HL-60/S4 treated with phorbol 12-myristate 13-acetate at 8.2 ng/mL for 4 days and 3 days (cell line): ENCODE data around the gene RFFL.

Experiments used
- in situ Hi-C: fragments of 300-500 bp; cut with MboI; formaldehyde crosslinking; loops from 2 replicates; pipeline ENCODE4 v1.15.0; 2022; ENCODE audit warnings: low sequenced_read_pairs

The RFFL gene

DNA sequence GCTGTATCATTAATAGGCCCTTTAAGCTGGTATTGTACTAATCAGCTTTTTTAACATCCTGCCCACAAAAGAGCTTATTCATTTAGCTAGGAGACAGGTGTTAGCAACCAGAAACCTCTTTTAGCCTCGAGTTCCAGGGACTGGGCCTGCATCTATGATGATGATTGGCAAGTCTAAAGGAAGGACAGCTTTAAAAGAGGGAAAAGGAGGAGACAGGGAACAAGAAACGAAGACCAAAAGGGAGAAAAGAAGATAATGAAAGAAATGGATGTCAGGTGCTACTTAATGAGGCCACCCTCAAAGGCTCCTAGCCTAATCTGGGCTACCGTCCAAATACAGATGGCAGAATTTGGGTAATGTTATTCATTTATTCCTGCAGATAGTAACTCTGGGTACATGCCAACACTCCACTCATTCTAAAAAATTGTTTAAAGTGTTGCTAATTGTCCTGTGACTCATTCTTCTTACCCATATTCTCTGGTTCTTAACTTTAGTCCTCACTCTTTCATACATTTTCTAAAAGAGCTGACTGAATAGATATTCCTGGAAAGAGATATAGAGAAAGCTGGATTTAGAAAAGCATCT, 18.7 kb upstream of the RFFL start:
- in situ Hi-C loops, result no loop called here

DNA sequence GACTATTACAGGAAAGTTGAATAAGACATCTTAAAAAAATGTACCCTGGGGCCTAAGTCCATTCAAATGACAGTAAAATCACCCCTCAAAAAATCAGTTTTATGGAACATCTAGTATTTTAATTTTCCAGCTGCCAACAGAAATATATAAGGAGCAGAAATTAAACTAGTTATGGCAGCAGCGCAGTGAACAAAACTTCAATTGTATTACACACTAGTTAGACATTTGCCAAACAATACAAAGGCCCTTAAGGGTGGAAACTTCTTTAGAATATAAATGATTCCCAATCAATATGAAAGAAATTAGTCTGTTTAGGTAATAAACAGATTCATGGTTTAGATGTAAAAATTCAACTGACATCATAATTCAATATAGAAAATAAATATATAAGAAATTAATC, 18.1 kb upstream of the RFFL start:
- in situ Hi-C loops, result no loop called here

DNA sequence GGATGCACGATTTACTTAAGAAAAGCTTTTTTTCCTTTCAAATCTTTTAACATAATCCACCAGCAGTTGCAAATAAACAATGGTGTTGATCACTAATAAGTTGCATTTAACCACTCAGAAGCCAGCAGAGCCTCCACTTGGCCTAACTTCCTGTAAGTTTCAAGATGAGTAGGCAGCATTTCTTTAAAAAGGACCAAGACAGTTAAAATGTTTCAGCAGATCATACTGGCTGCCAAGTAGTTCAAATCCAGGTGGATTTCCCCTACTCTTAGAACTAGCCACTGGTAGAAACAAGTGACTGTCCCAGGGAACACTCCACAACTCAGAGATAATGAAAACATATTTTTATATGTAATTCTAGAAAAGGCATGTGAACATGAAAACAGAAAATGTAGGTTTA, 17.0 kb upstream of the RFFL start:
- in situ Hi-C loops, result no loop called here

DNA sequence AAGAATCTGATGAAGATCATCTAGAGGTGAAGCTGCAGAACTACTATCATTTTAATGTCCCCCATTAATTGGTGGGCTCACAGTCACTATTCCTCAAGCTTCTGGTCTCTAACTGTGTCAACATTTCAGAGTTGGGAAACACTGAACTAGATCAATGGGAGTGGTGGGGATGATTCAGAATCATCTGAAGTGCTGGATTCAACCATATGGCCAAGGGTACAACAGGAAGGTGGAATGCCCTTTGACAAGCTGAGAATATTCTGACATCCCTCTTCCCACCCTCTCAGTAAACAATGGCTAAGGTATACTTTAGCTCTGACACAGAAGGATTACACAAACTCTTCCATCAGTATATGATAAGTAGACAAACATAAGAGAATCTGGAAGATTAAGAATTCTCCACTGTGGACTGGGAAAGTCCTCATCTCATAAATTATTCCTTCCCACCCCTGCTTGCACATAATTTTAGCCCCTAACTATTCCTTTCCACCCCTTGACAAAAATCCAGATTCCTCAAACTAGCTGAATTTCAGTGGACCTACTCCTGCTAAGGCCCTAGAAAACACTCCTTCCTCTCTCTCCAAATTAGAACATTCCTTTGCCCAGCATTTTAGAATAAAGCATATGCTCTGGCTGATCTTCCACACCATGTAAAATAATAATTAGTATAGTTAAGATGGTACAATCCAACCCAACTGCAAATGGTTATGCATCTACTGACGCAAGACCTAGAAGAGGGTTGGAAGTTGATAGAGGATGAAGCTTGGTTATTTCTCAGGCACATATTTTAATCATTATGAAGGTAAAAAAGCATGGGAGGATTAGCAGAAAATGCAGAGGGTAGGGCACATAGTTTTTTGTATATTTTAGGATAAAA, 16.3 kb upstream of the RFFL start:
- in situ Hi-C loops, result no loop called here

DNA sequence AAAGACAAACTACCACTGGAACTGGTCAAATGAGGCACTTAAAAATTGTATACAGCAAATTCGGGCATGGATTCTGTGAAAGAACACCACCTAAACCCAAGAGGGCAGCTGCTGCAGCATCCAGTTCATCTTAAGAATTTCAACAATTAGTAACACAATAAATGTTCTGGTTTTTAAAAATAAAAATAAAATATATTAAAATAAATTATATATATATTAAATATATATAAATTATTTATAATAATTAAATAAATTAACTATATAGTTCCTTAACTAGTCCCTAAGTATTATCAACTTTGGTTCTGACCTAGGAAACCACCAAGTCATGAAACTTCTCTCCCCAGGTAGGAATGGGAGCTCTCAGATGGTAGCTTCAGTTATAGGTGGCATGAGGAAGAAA, 13.4 kb upstream of the RFFL start:
- in situ Hi-C loops, result no loop called here

DNA sequence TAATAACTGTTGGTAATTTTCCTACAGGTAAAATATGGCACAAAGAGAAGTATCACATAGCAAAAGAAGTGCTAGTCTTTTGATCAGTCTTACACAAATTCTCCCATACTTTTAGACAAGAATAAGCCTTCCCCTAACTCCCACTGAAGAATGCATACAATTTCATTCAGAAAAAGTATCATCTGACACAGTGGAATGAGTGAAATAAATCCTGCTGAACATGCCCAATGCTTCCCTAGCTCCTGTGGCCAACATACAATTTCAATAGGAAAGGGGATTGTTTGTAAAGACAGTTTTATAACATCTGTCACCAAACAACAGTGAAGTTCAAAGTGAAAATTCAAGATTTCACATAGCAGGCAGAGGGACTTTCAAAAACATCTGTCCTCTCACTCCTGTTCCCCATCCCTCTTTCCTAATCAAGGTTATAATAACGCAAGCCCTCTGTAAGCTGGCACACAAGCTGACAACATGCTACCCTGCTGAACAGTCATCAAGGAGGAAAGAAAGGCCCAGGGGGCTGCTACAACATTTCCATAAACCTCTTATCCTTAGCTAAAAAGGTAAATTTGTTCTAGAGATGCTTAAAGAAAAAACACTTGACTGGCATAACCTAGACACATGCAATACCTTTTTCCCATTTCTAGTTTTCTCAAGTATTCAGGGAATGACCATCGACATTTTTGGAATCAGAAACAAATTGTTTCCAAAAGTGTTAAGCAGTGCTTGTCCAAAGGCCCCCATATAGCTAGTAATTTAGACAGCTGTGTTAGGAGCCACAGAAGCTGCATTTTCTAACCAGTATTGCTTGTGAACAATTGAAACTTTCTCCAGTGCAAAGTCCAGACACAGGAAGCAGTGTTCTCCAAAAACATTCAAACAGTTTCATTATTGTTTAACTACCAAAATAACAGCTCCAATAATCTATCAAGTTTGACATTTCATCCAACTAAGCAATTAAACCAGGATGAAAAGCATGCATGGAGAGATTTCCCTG, 11.5 kb upstream of the RFFL start:
- in situ Hi-C loops, result no loop called here

DNA sequence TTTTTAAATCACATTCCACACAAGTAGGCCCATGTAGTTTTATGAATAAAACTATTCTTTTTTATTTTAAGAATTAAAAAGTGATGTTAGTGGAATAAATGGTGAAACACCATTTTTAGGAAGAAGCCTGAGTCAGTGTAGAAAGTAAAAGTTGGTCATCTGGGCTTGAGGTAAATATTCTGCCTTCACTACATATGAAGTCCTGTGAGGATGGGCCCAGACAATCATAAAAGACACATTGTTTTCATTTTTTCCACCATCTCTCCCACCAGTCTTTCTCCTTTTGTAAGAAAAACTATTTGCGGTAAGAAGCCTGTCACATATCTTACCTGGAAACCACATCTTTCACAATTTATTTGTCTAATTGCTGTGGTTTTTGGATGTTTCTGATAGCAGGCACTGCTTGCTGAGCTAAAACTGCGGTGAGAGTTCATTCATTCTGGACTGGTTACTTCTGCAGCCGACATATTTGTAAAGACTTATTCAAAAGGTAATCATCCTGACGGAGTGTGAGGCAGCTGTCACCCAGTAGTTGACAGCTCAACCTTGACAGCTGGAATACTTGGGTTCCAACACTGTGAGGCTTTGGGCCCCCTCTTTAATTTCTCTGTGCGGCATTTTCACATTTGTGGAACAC, 10.6 kb upstream of the RFFL start:
- in situ Hi-C loops, result no loop called here

DNA sequence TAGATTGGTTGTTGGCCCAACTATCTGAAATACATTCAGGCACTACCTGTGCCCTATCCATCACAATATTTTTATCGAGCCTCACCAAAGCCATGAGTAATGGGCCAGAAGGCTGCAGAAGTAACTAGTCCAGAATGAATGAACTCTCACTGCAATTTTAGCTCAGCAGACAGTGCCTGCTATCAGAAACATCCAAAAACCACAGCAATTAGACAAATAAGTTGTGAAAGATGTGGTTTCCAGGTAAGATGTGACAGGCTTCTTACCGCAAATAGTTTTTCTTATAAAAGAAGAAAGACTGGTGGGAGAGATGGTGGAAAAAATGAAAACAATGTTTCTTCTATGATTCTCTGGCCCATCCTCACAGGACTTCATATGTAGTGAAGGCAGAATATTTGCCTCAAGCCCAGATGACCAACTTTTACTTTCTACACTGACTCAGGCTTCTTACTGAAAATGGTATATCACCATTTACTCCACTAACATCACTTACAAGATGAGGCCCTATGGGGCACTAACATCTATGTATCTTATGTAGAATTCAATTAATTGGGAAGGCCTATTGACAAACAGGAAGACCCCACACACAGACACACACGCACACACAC, 9.8 kb upstream of the RFFL start:
- in situ Hi-C loops, result no loop called here

DNA sequence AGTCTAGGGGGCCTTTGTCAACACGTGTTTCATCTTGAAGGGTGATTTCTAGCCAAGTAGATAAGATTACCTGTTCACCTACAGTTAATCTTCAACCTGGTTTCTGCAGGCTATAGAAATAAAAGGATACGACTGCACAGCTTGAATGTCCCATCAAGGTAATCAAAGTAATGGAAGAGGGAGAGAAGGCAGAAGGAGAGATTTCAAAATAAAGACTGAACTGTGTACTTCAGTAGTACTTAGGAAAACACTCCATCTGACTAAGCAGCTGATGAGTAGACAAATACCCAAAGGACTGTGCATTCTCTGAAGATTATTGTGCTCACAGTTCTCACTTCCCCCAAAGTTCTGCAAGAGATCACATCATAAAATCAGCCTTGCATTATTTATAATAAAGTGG, 5.8 kb upstream of the RFFL start:
- in situ Hi-C loops, result no loop called here

DNA sequence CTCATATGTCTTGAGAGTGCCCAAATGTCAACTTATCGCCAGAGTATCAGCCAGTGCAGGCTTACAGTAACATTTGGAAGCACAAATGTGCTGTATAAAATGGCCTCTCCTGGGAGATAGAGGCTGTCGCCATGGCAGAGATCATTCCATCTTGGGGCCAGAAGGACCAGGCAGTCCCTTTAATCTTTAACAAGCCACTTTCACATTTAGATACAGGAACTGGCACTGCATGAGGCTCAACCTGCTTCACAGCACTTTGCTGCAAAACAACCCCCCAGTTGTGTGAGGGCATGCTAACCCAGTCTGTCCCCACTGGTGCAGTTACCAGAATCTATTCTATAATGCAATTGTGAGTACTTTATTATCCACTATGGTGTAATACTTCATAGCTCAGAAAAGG, 4.7 kb upstream of the RFFL start:
- in situ Hi-C loops, result no loop called here

DNA sequence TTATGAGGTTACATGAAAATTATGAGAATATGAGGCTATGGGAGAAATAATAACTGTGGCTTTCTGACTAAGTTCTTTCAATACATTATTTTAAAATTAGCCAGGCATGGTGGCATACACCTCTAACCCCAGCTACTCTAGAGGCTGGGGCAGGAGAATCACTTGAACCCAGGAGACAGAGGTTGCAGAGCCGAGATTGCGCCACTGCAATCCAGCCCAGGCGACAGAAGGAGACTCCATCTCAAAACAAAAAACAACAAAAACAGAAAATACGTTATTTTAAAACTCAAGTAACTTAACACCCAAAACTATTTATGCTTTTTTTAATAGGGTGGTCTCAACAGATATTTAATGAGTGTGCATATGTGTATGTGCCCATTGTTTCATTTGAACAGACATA, 2.4 kb upstream of the RFFL start:
- in situ Hi-C loops, result no loop called here

DNA sequence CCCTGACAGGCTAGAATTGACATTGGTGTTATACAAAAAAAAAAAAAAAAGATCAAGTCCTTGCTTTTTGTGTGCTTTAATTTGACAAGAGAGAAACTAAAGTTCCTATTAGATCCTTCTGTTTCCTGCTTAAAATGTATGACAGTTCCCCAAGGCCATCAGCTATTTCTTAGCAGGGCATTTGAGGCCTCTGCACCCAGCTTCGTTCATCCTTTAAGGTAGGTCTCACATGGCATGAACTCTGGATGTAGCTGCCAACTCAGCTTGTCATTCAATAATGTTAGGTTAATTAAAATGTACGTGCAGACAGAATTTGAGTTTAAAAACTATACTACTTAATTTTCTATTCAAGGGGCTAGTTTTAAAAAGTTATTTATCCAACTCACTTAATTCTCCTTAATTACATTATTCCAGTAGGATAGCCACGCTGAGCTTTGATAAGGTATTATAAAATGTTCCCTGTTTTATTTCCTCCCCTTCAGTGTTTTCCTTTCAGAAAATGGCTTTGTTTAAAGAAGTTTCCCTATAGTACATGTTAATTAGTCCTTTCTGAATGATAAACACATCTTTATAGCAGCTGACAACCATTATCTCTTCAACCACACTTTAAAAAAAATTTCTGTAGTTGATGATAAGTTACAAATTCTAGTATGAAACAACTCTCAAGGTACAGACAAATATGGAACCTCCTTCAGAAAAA, 1.2 kb upstream of the RFFL start:
- in situ Hi-C loops, result no loop called here

DNA sequence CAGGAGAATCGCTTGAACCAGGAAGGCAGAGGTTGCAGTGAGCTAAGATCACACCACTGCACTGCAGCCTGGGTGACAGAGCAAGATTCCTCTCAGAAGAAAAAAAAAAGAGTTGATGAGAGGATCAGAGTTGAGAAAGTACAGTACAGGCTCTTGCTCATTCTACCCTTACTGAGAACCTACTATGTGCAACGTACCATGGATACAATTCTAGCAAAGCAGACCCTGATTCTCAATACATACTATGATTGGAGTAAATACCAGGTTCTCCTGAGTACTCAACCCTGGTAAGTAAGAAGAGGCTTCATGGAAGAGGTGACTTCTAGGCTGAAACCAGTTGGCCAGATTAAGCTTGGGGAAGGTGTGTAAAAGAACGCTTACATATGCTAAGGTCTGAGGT, 1.2 kb downstream of the RFFL start:
- in situ Hi-C loops, result no loop called here

DNA sequence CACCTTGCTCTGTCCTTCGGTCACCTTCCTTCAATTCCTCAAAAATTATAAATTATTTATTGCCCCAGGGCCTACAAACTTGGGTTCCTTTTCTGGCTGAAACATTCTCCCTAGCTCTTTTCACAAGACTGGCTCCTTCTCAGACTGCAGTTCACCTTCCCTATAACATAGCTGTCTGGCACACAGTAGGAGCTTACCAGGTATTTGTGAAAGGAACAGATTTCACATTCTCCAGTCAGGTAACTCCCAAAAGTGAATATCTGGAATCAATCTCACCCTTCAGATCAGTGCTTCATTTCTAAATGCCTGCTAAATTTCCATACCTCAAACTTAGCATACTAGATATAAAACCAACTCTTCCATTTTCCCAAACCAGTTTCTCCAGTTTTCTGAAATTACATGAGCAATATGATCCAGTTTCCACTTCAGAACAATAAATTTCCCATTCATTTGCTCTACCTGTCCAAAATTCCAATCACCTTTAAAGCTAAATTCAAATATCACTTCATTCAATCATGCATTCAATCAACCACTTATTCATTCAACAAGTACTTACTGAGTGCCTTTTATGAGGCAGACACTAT, 6.1 kb downstream of the RFFL start:
- in situ Hi-C loops, result no loop called here

DNA sequence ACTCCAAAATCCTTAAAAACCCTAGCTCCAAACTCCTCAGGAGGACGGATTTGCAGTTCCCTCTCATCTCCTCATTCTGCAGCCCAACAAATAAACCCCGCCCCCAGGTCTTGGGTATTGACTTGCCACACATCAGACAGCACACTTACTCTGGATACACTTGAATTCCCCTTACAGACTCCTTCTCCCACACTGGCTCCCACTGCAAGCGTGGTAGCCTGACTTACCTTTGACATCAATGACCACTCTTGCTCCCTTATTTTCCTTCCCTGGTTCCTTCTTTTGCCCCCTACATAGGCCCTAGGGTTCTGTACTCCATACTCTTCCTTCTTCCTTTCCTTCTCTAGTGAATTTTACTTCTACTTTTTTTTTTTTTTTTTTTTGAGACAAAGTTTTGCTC, 7.5 kb downstream of the RFFL start:
- in situ Hi-C loops, result no loop called here

DNA sequence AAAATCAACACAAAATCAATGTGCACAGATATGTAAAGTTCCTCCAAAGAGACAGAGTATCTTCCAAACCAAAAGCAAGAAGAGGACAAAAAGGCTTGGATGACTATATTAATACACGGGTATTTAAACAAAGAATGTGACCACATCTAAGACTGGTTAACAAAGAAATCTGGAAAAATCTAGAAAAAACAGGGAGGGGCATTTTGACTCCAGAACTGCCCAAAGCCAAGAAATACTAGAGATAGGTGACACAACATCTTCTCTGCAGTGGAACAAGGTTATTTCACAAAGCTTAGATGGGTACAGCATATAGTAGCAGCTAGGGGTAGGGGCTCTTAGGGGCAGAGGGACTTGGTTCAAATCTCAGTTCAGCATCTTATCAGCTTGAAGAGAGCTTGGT, 10.3 kb downstream of the RFFL start:
- in situ Hi-C loops, result no loop called here

DNA sequence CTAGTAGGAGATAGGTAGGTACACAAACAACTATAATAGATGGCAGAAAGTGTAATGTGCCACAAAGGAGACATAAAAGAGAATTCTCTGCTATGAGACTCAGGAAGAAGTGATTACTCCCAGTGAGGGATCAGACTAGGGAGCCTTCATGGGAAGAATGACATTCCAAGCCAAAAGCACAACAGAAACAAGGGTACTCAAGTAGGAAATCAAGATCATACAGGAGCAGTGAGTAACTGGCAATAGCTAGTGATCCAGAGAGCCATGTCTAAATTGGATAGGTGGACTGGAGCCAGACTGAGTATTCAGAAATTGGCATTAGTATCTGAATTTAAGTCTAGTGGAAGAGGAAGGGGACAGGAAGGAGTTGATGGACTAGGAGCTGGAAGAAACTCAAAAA, 10.7 kb downstream of the RFFL start:
- in situ Hi-C loops, result no loop called here

DNA sequence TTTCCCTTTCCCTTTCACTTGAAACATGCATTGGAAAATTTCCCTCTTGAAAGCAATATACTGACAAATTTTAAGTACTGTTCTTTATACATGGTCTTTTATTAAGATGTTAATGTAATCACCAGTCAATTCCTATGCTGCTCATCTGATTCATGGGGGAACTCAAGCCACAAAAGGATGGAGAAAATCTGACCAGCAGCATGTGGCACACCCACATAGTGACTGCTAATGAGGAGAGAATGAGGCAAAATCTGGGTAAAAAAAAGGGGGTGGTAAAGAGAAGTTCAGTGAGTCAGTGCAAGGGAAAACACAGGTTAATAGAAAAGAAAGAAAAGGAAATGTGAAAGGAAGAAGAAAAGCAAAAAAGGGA, 11.3 kb downstream of the RFFL start:
- in situ Hi-C loops, result no loop called here

DNA sequence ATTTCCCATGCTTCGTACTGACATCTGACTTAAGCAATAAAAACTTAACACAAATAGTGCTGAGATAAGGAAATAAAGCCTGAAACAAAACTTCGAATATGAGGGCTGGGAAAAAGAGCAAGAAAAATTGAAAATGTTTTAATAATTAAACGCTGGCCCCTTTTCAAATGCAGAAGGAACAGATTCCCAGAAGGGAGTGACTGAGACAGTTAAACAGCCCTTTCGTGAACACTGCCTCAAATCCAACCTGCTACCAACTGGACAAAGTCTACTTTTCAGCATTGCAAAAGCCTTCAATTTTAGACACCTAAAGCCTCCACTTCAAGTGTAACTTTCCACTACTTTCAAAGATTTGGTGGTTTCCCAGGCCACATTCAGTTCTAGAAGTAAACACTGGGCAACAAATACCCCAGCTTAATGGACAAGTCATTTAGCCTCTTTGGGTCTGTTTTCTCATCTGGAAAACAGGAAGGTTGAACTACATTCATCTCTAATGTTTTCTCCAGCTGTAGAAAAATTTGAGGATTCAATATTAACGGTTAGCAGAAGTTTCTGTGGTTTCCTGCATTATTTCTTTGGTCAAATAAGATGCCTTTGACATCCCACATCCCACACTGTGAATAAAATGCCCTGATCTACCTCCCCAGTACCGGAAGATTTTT, 11.8 kb downstream of the RFFL start:
- in situ Hi-C loops, result no loop called here
